BJ (cell line): ENCODE measurements around the gene LPCAT1. TPM values are rescaled to one million over a fixed set of nuclear protein-coding genes. Genes with fewer than 3 reads are reported as not detected.
"Not testable (repeated sequence)": the region's sequence is repeated elsewhere in the genome, so short reads cannot be mapped to it uniquely, and the experiment has no call there.

Source experiments
- CTCF ChIA-PET: fragments of 350-600 bp; formaldehyde crosslinking; extraction: SDS; loops from one replicate; lab custom pipeline; 2021; ENCODE audit warnings: antibody characterized with exemption, inconsistent platforms; lab: Yijun Ruan, JAX
- POLR2A ChIA-PET: fragments of 300-600 bp; sonication (Branson Sonifier 250); formaldehyde crosslinking; extraction: SDS; loops from one replicate; lab custom pipeline; 2021; ENCODE audit warnings: antibody characterized with exemption; lab: Charles Lee
- DNase-seq: peaks from one replicate; pipeline ENCODE4 v3.0.0-alpha.2; 2011; ENCODE audit warnings: low read depth
- H3K27me3 ChIP-seq: 2 replicates; pipeline ENCODE4 v1.6.0; 2011; ENCODE audit warnings: low read length; ENCODE audit not compliant: control insufficient read depth, insufficient read depth
- H3K36me3 ChIP-seq: 2 replicates; pipeline ENCODE4 v1.5.1; 2011; ENCODE audit warnings: low read length; ENCODE audit not compliant: control insufficient read depth, insufficient read depth
- H3K4me3 ChIP-seq: 2 replicates; pipeline ENCODE4 v1.5.1; 2011; ENCODE audit warnings: low read depth, mild to moderate bottlenecking, control low read depth, low read length
- polyA plus RNA-seq: library from polyadenylated mRNA; depleted of rRNA; stranded (reverse); fragments of >200 nt; gene quantifications from 2 replicates; pipeline ENCODE4 v1.2.3, GENCODE V29; 2011
- TF ChIP-seq, protein P1 (sequence below): IDR thresholded peaks from 2 replicates; pipeline ENCODE4 v1.5.1; 2011; ENCODE audit warnings: low read depth, mild to moderate bottlenecking, control low read depth, inconsistent platforms, low read length, moderate library complexity; ENCODE audit not compliant: insufficient read depth

Gene LPCAT1
- polyA plus RNA-seq, 1 experiment = 14.3 TPM

DNA sequence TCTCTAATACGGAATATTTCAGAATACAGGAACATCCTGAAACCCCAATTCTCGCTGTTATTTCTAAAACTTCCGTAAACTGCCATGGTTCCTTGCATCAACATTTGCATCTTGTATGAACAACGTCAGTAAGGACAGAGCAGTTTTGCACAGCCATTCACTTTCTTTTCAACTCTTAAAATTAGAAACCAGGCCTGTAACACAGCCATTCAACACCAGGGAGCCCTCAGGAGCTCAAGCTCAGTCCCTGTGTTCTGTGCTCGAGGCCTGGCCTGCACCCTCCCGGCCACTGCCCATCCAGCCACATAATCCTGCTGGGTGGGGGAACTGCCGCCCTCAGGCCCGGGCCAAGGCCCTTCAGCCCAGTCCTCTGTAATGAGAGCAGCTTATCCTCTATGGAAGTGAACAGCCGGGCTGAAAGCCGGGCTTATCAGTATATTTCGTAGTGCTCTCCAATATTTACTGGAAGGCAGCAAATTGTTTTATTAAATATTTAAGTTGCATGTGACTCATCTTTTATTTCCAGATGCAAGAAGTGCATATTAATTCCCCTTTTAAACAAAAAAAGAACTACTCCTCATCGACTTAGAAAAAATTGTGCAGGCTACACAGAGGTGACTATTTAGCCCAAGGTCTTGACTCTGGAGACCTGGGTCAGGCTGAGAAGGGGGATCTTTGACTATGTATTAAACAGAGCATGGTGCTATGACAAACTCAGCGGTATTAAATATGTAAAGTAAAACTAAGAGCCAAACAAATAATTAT is 45.3 kb downstream of the LPCAT1 start:
- no peak overlapping the region for H3K4me3 ChIP-seq
- TF ChIP-seq, protein P1, sequence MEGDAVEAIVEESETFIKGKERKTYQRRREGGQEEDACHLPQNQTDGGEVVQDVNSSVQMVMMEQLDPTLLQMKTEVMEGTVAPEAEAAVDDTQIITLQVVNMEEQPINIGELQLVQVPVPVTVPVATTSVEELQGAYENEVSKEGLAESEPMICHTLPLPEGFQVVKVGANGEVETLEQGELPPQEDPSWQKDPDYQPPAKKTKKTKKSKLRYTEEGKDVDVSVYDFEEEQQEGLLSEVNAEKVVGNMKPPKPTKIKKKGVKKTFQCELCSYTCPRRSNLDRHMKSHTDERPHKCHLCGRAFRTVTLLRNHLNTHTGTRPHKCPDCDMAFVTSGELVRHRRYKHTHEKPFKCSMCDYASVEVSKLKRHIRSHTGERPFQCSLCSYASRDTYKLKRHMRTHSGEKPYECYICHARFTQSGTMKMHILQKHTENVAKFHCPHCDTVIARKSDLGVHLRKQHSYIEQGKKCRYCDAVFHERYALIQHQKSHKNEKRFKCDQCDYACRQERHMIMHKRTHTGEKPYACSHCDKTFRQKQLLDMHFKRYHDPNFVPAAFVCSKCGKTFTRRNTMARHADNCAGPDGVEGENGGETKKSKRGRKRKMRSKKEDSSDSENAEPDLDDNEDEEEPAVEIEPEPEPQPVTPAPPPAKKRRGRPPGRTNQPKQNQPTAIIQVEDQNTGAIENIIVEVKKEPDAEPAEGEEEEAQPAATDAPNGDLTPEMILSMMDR = no peak
- ChIA-PET POLR2A (interaction anchor here (0.7 kb wide), 1 partner anchor 13 kb away, joined by 3 read pairs; no protein-coding TSS in a partner anchor), CTCF (interaction anchor here (0.6 to 3.4 kb wide), 5 partner anchors 8 to 864 kb away, joined by 3 to 11 read pairs (median 3); no protein-coding TSS in a partner anchor)
- no peaks in the 10 kb centered on the region for H3K27me3 ChIP-seq
- DNase-seq = no peak
- H3K36me3 ChIP-seq = peaks cover 37% of the 10 kb centered on the region

DNA sequence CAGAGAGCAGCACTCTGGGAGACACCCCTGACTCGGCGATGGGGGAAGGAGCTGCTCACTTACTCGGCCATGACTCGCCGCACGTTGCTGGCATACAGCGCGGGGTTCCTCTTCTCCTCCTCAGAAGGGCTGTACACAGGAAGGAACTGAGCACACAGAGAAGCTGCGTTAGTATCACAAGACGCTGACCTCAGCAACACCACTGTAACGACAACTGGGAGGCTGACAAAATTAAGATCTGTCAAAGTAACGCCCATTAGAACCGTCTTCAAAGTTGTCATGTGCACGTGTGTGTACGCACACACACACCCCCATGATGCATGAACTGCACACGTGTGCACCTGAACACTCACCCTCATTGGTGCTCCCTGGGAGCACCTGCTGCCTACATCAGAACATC is 46.4 kb downstream of the LPCAT1 start:
- Histone ChIP-seq H3K4me3 (no peak overlapping the region), H3K36me3 (peaks cover 39% of the 10 kb centered on the region), H3K27me3 (no peaks in the 10 kb centered on the region)
- DNase-seq = no peak
- TF ChIP-seq, protein P1 = no peak
- CTCF ChIA-PET = interaction anchor here (3.4 kb wide), 1 partner anchor 167 kb away, joined by 11 read pairs; no protein-coding TSS in a partner anchor
- POLR2A ChIA-PET = no interaction called here

DNA sequence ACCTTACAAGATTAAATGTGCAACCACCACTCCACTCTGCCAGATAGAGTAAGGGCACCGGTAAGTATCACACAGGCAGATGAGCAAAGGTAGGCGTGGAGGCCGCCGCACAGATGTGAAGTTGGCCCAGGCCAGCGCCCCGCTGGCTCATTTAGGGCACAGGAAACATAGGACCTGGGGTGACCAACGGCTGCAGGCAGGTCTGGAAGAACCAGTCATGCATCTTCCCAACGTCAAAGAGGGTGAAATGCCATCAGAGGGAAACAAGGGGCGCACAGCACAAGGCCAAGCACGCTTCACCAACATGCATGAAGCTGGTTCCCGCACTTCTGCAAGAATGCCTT is 46.8 kb downstream of the LPCAT1 start:
- Histone ChIP-seq H3K36me3 (peaks cover 39% of the 10 kb centered on the region), H3K4me3 (no peak overlapping the region), H3K27me3 (no peaks in the 10 kb centered on the region)
- DNase-seq = no peak
- POLR2A ChIA-PET = no interaction called here
- CTCF ChIA-PET = interaction anchor here (3.4 kb wide), 1 partner anchor 168 kb away, joined by 11 read pairs; no protein-coding TSS in a partner anchor
- TF ChIP-seq, protein P1 = no peak

DNA sequence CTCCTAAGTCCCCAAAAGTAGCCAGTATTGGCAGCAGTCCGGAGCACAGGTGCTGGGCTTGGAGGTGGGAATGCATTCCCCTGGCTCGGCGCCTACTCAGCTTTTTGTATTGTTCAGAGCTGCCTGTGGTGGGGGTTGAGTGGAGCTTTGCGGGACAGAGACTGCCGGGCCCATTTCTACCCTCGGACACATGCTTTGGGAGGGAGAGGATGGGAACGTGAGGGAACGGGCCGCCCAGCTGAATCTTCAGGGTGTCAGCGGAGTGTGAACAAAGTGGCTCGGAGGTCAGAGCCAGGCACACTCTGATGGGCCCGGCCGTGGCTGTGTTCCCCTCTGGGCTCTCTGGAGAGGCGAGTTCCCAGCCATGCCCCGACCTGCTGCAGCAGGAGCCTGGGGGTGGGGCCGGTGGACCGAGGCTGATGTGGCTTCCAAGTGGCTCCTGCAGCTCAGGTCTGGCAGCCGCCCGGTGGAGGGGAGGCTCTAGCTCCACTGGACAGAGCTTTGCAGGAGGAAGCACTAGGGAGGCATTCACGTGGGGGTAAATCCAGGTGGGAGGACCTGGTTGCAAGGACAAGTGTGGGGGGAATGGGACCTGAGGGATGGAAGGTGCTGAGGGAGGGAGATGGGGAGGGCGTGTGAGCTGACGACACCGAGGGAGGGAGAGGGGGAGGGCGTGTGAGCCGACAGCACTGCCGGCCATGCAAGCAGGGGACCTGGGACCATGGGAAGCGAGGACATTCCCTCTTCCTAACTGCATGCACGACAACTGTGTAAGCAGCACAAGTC is 47.4 kb downstream of the LPCAT1 start:
- TF ChIP-seq, protein P1 = no peak
- ChIA-PET CTCF (interaction anchor here (3.4 kb wide), 1 partner anchor 168 kb away, joined by 11 read pairs; no protein-coding TSS in a partner anchor), POLR2A (no interaction called here)
- no peak for DNase-seq
- Histone ChIP-seq H3K36me3 (peaks cover 34% of the 10 kb centered on the region), H3K27me3 (no peaks in the 10 kb centered on the region), H3K4me3 (no peak overlapping the region)

DNA sequence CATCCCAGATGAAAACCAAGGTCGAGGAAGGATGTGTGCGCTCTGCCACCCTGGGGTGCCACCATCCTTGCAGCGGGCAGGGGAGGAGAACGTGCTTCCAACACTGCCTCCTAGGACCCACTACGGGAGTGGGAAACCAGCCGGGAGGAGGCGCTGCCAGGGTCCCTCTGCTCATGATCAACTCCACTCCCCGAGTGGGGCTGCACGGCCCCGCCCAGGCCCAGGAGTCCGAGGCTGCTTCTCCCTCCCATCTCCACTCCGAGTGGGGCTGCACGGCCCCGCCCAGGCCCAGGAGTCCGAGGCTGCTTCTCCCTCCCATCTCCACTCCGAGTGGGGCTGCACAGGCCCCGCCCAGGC is 48.2 kb downstream of the LPCAT1 start:
- POLR2A ChIA-PET, H3K4me3 ChIP-seq, DNase-seq, H3K27me3 ChIP-seq: not testable (repeated sequence)
- peaks cover 32% of the 10 kb centered on the region for H3K36me3 ChIP-seq
- CTCF ChIA-PET = interaction anchor here (1.9 kb wide), 1 partner anchor 7 kb away, joined by 7 read pairs; no protein-coding TSS in a partner anchor
